ENCODE measurements around the gene GAPDHS. TPM values are rescaled to one million over a fixed set of nuclear protein-coding genes. Genes with fewer than 3 reads are reported as not detected.

GAPDHS gene
- total RNA-seq, 4 donors from 2014 or later, result not detected

GRCh38 chr19:35571406-35571965 lies 38.2 kb downstream of the GAPDHS start:
- TF ChIP-seq POLR2AphosphoS5 (IDR thresholded peaks at IDR 0.05), result no peak
- TF ChIP-seq EP300 (IDR thresholded peaks at IDR 0.05), result no peak
- TF ChIP-seq POLR2A (IDR thresholded peaks at IDR 0.05), result no peak
- no peak for TF ChIP-seq CTCF (IDR thresholded peaks at IDR 0.05)
- H3K36me3 ChIP-seq, result no peaks in the 10 kb centered on the region
- H3K27ac ChIP-seq, result no peak overlapping the region
- peaks cover 45% of the 10 kb centered on the region for H3K27me3 ChIP-seq
- H3K4me1 ChIP-seq, result no peaks in the 10 kb centered on the region
- H3K4me3 ChIP-seq, result no peak overlapping the region
- no peak for ATAC-seq
- whole genome bisulfite sequencing, 2 donors (ENCODE audit: low coverage in 1 of 2), result 83 to 100% methylated on average over 1 of the region's 1 CpG
- peaks cover 0 to 17% (median 0%) of the 10 kb centered on the region in 3 donors for H3K9me3 ChIP-seq

DNA sequence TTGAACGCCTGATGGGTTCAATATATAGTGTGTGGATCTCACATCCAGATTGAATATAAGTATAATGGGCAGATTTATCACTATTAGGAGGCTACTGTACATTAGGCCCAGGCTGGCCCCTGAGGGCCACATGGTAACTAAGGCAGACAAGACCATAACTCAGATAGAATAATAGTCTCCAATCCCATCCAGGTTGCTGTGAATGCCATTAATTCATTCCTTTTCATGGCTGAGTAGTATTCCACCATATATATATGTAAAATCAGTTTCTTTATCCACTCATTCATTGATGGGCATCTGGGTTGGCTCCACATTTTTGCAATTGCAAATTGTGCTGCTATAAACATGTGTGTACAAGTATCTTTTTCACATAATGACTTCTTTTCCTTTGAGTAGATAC lies 44.7 kb downstream of the GAPDHS start:
- Histone ChIP-seq H3K27ac (no peak overlapping the region), H3K9me3 (peaks cover 0 to 35% (median 0%) of the 10 kb centered on the region in 3 donors), H3K4me3 (no peak overlapping the region), H3K4me1 (no peaks in the 10 kb centered on the region), H3K36me3 (no peaks in the 10 kb centered on the region), H3K27me3 (peaks cover 35% of the 10 kb centered on the region)
- 60 to 80% methylated on average over 1 of the region's 1 CpG for WGBS, 2 donors (ENCODE audit: low coverage in 1 of 2)
- TF ChIP-seq CTCF (IDR thresholded peaks at IDR 0.05), result no peak
- TF ChIP-seq POLR2A (IDR thresholded peaks at IDR 0.05), result no peak
- TF ChIP-seq EP300 (IDR thresholded peaks at IDR 0.05), result no peak
- no peak for TF ChIP-seq POLR2AphosphoS5 (IDR thresholded peaks at IDR 0.05)
- no peak for ATAC-seq

- Histone ChIP-seq H3K9me3 (peaks cover 0 to 35% (median 0%) of the 10 kb centered on the region in 3 donors), H3K4me1 (no peaks in the 10 kb centered on the region), H3K27ac (no peak overlapping the region), H3K27me3 (peaks cover 42% of the 10 kb centered on the region), H3K36me3 (no peaks in the 10 kb centered on the region), H3K4me3 (no peak overlapping the region)
- WGBS, 2 donors (ENCODE audit: low coverage in 1 of 2), result 59 to 81% methylated on average over 6 of the region's 7 CpGs
- no peak for TF ChIP-seq POLR2AphosphoS5 (IDR thresholded peaks at IDR 0.05)
- TF ChIP-seq EP300 (IDR thresholded peaks at IDR 0.05), result no peak
- TF ChIP-seq CTCF (IDR thresholded peaks at IDR 0.05), result no peak
- TF ChIP-seq POLR2A (IDR thresholded peaks at IDR 0.05), result no peak
- ATAC-seq, result no peak
Measured at GRCh38 chr19:35578707-35579106, 45.5 kb downstream of the GAPDHS start.

GRCh38 chr19:35582760-35583159 lies 49.5 kb downstream of the GAPDHS start:
- no peak for ATAC-seq
- WGBS, 2 donors (ENCODE audit: low coverage in 1 of 2), result no CpG with 5 or more reads among the region's 1 CpG
- no peaks in the 10 kb centered on the region for H3K36me3 ChIP-seq
- TF ChIP-seq POLR2AphosphoS5 (IDR thresholded peaks at IDR 0.05) (no peak), EP300 (IDR thresholded peaks at IDR 0.05) (no peak), POLR2A (IDR thresholded peaks at IDR 0.05) (no peak), CTCF (IDR thresholded peaks at IDR 0.05) (no peak)
- no peak overlapping the region for H3K4me3 ChIP-seq
- H3K27ac ChIP-seq, result no peak overlapping the region
- H3K27me3 ChIP-seq, result peaks cover 59% of the 10 kb centered on the region
- no peaks in the 10 kb centered on the region for H3K4me1 ChIP-seq
- peaks cover 0 to 6% (median 0%) of the 10 kb centered on the region in 3 donors for H3K9me3 ChIP-seq

DNA sequence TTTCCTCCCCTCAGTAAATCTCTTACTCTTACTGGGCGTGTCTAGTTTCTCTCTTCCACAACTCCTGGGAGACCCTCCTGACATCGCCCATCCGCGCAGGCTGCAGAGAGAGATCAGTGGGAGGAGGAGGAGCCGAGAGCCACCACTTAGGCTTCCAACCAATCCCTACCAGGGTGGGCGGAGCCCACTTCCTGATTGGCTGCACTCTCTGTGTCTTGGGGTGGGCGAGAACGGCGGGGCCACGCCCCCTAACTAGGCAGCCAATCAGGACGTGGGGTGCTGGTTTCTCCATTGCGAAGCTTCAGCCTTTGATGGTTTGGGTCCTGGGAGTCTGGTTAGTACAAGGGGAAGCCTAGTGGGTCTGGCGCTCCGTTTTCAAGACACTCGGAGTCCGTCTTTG lies 52.6 kb downstream of the GAPDHS start, which contains the start of gene PMIS2:
Gene PMIS2, plus strand, starts transcription at position 326 of the 400 bp plus-strand sequence. CDS start 87 bp downstream, outside the sequence.
- TF ChIP-seq POLR2AphosphoS5 (IDR thresholded peaks at IDR 0.05), result no peak
- 60% methylated on average over 2 of the region's 16 CpGs; no CpG with 5 or more reads in 1 of the 2 donors for WGBS, 2 donors (ENCODE audit: low coverage in 1 of 2)
- Histone ChIP-seq H3K27ac (no peak within 1 kb of the TSS), H3K9me3 (peaks cover 0 to 4% (median 0%) of the 10 kb centered on the region in 3 donors), H3K36me3 (no peaks in the 10 kb centered on the region), H3K27me3 (peaks cover 51% of the 10 kb centered on the region), H3K4me1 (no peaks in the 10 kb centered on the region), H3K4me3 (no peak within 1 kb of the TSS)
- no peak for ATAC-seq

Measured in gastroesophageal sphincter (tissue), 4 donors.